Sigmoid colon (tissue), 7 donors: ENCODE results near the gene CMTM7. TPM values are rescaled to one million over a fixed set of nuclear protein-coding genes. Genes with fewer than 3 reads are reported as not detected.

Source experiments
- DNase-seq: peaks from one replicate; pipeline ENCODE4 v3.0.0-alpha.2; 2019
- H3K27ac ChIP-seq, 4 donors: fragments of 200-600 bp; sonication (generic); one replicate each; pipeline ENCODE4 v1.5.1; 2016 to 2019; ENCODE audit warnings: mild to moderate bottlenecking in 1 of 4
- H3K27me3 ChIP-seq, 3 donors: fragments of 200-600 bp; sonication (generic); one replicate each; pipeline ENCODE4 v1.5.1; 2019; ENCODE audit warnings: mild to moderate bottlenecking in 1 of 3
- H3K36me3 ChIP-seq, 4 donors: fragments of 200-600 bp; sonication (generic); one replicate each; pipeline ENCODE4 v1.5.1; 2016 to 2019
- H3K4me1 ChIP-seq, 4 donors: fragments of 200-600 bp; sonication (generic); one replicate each; pipeline ENCODE4 v1.5.1; 2017 to 2019
- H3K4me3 ChIP-seq, 4 donors: fragments of 200-600 bp; sonication (generic); one replicate each; pipeline ENCODE4 v1.5.1; 2017 to 2019; ENCODE audit warnings: mild to moderate bottlenecking in 2 of 4, moderate library complexity in 1 of 4
- H3K9me3 ChIP-seq, 4 donors: fragments of 200-600 bp in 3 of 4; sonication (generic) in 3 of 4; one replicate each; pipeline versions ENCODE4 v1.5.1 to v1.6.1; 2013 to 2019
- CTCF ChIP-seq, 4 experiments: fragments of 450-650 bp in 3 of 4; fragments of 200-600 bp in 1 of 4; IDR thresholded peaks; one replicate each; pipeline ENCODE4 v1.5.1; 2016 to 2019; ENCODE audit warnings: antibody characterized with exemption in 4 of 4, mild to moderate bottlenecking in 3 of 4, moderate library complexity in 2 of 4
- EP300 ChIP-seq, 4 donors: sonication (generic); formaldehyde crosslinking; IDR thresholded peaks; one replicate each; pipeline ENCODE4 v1.6.1; 2017; ENCODE audit warnings: antibody characterized with exemption in 4 of 4
- POLR2A ChIP-seq, 2 donors: fragments of 450-650 bp; IDR thresholded peaks; one replicate each; pipeline ENCODE4 v1.6.1; 2016; ENCODE audit warnings: antibody characterized with exemption in 2 of 2, mild to moderate bottlenecking in 2 of 2, moderate library complexity in 2 of 2
- POLR2AphosphoS5 ChIP-seq, 4 donors: sonication (generic); formaldehyde crosslinking; IDR thresholded peaks; one replicate each; pipeline ENCODE4 v1.6.1; 2017; ENCODE audit warnings: antibody characterized with exemption in 4 of 4
- WGBS, 2 donors: extraction: QIAGEN DNeasy Blood & Tissue Kit; methylation state at CpG; one replicate each; pipeline ENCODE4 v1.1.7; 2013; 5-methylcytosine and 5-hydroxymethylcytosine counted together
- intact Hi-C: fragments of 100-400 bp; cut with DNase I; formaldehyde crosslinking; loops from one replicate; pipeline ENCODE4 v1.15.1; 2023
- polyA plus RNA-seq, 3 donors: library from polyadenylated mRNA; stranded (reverse); fragments of 200-250 nt; gene quantifications; one replicate each; pipeline ENCODE4 v1.2.3, GENCODE V29; 2013
- total RNA-seq, 4 donors: library from RNA; depleted of rRNA; stranded (reverse); fragments of >200 nt; gene quantifications; one replicate each; pipeline ENCODE4 v1.1.0, GENCODE V29; 2016
- donor health status: healthy with polysubstance abuse.
- donor health status: Bipolar disorder and iron deficiency.
- donor health status: healthy.

CMTM7 gene
- total and polyA plus RNA-seq, 7 donors: 3.6 to 13.3 (median 7.2) TPM

- Histone ChIP-seq H3K4me3 (no peak overlapping the region), H3K27me3 (no peaks in the 10 kb centered on the region), H3K27ac (no peak overlapping the region), H3K9me3 (no peaks in the 10 kb centered on the region), H3K36me3 (peaks cover 0 to 22% (median 0%) of the 10 kb centered on the region in 4 donors), H3K4me1 (no peaks in the 10 kb centered on the region)
- DNase-seq: no peak
- TF ChIP-seq POLR2AphosphoS5 (IDR thresholded peaks at IDR 0.05): no peak
- no peak for TF ChIP-seq CTCF (IDR thresholded peaks at IDR 0.05)
- no peak for TF ChIP-seq POLR2A (IDR thresholded peaks at IDR 0.05)
- no peak for TF ChIP-seq EP300 (IDR thresholded peaks at IDR 0.05)
- 92 to 97% methylated on average over 1 of the region's 1 CpG for WGBS, 2 donors
- intact Hi-C loops: no loop called here
Measured at GRCh38 chr3:32480604-32481003, 89.0 kb downstream of the CMTM7 start.

GRCh38 chr3:32481791-32482631, 90.4 kb downstream of the CMTM7 start:
- Histone ChIP-seq H3K27me3 (no peaks in the 10 kb centered on the region), H3K4me1 (no peaks in the 10 kb centered on the region), H3K27ac (no peak overlapping the region), H3K9me3 (no peaks in the 10 kb centered on the region), H3K36me3 (peaks cover 0 to 35% (median 0%) of the 10 kb centered on the region in 4 donors), H3K4me3 (no peak overlapping the region)
- DNase-seq: no peak
- 96% methylated on average over 3 of the region's 3 CpGs for WGBS, 2 donors
- TF ChIP-seq POLR2AphosphoS5 (IDR thresholded peaks at IDR 0.05): no peak
- TF ChIP-seq CTCF (IDR thresholded peaks at IDR 0.05): no peak
- TF ChIP-seq POLR2A (IDR thresholded peaks at IDR 0.05): no peak
- TF ChIP-seq EP300 (IDR thresholded peaks at IDR 0.05): no peak
- intact Hi-C loops: no loop called here

DNA sequence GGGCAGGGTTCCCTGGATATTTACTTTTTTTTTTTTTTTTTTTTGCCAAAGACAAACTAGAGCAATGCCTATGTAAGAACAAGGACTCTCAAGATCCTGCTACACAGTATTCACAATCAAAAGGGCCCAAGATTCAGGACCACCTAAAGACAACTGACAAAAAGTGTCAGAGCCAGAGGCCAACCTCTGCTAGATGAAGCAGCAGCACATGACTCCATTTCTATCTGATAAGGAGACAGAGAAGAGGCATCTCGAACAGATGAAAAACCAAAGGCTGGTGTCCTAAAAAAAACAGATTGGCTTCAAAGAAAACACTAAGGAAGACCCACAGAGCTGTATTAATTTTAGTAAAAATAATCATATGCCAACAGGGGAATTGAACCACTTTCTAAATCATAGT, 91.0 kb downstream of the CMTM7 start:
- intact Hi-C loops: no loop called here
- Histone ChIP-seq H3K36me3 (peaks cover 0 to 42% (median 0%) of the 10 kb centered on the region in 4 donors), H3K9me3 (no peaks in the 10 kb centered on the region), H3K27ac (no peak overlapping the region), H3K4me3 (no peak overlapping the region), H3K4me1 (no peaks in the 10 kb centered on the region), H3K27me3 (no peaks in the 10 kb centered on the region)
- TF ChIP-seq CTCF (IDR thresholded peaks at IDR 0.05) (no peak), POLR2A (IDR thresholded peaks at IDR 0.05) (no peak), POLR2AphosphoS5 (IDR thresholded peaks at IDR 0.05) (no peak), EP300 (IDR thresholded peaks at IDR 0.05) (no peak)
- no peak for DNase-seq
- 82 to 92% methylated on average over 1 of the region's 1 CpG for WGBS, 2 donors

- Histone ChIP-seq H3K27me3 (no peaks in the 10 kb centered on the region), H3K4me3 (no peak overlapping the region), H3K36me3 (peaks cover 0 to 46% (median 0%) of the 10 kb centered on the region in 4 donors), H3K4me1 (no peaks in the 10 kb centered on the region), H3K9me3 (no peaks in the 10 kb centered on the region), H3K27ac (no peak overlapping the region)
- intact Hi-C loops: no loop called here
- DNase-seq: no peak
- TF ChIP-seq POLR2A (IDR thresholded peaks at IDR 0.05) (no peak), CTCF (IDR thresholded peaks at IDR 0.05) (no peak), POLR2AphosphoS5 (IDR thresholded peaks at IDR 0.05) (no peak), EP300 (IDR thresholded peaks at IDR 0.05) (no peak)
- 37 to 63% methylated on average over 1 of the region's 1 CpG for WGBS, 2 donors
Measured at GRCh38 chr3:32483772-32484171, 92.1 kb downstream of the CMTM7 start.
